ENCODE data around the gene WNK4. TPM values are rescaled to one million over a fixed set of nuclear protein-coding genes. Genes with fewer than 3 reads are reported as not detected.

WNK4 gene
- total RNA-seq, 2 donors from 2014 or later = 32.6 to 54.6 TPM

GRCh38 chr17:42787266-42787665 lies 6.9 kb downstream of the WNK4 start:
- no peak overlapping the region for H3K9ac ChIP-seq (ENCODE audit: low read depth in 2 of 2, low read length in 2 of 2)
- no peak for TF ChIP-seq CTCF (IDR thresholded peaks at IDR 0.05)
- H3K36me3 ChIP-seq = no peaks in the 10 kb centered on the region
- no peaks in the 10 kb centered on the region for H3K9me3 ChIP-seq
- H3K4me3 ChIP-seq = no peak overlapping the region
- no peaks in the 10 kb centered on the region for H3K4me1 ChIP-seq
- intact Hi-C loops (cut with DNase I) = no loop called here
- H3K27ac ChIP-seq = no peak overlapping the region
- no peak for DNase-seq
- peaks cover 6% of the 10 kb centered on the region for H3K27me3 ChIP-seq

- Histone ChIP-seq H3K9ac (ENCODE audit: low read depth in 2 of 2, low read length in 2 of 2) (no peak overlapping the region), H3K4me3 (no peak overlapping the region), H3K36me3 (no peaks in the 10 kb centered on the region), H3K4me1 (peaks cover 6% of the 10 kb centered on the region), H3K9me3 (no peaks in the 10 kb centered on the region), H3K27ac (no peak overlapping the region), H3K27me3 (no peaks in the 10 kb centered on the region)
- DNase-seq = no peak
- intact Hi-C loops (cut with DNase I) = no loop called here
- no peak for TF ChIP-seq CTCF (IDR thresholded peaks at IDR 0.05)
Measured at GRCh38 chr17:42791948-42792347, 11.5 kb downstream of the WNK4 start.

- Histone ChIP-seq H3K4me1 (peaks cover 8% of the 10 kb centered on the region), H3K9ac (ENCODE audit: low read depth in 2 of 2, low read length in 2 of 2) (no peak overlapping the region), H3K9me3 (no peaks in the 10 kb centered on the region), H3K27ac (no peak overlapping the region), H3K4me3 (no peak overlapping the region), H3K27me3 (no peaks in the 10 kb centered on the region), H3K36me3 (no peaks in the 10 kb centered on the region)
- DNase-seq = no peak
- intact Hi-C loops (cut with DNase I) = no loop called here
- no peak for TF ChIP-seq CTCF (IDR thresholded peaks at IDR 0.05)
Measured at GRCh38 chr17:42792545-42792944, 12.1 kb downstream of the WNK4 start.

- Histone ChIP-seq H3K27me3 (no peaks in the 10 kb centered on the region), H3K27ac (no peak overlapping the region), H3K4me3 (no peak overlapping the region), H3K9ac (ENCODE audit: low read depth in 2 of 2, low read length in 2 of 2) (peak overlapping the region; percentile 3 to 59), H3K4me1 (peaks cover 8% of the 10 kb centered on the region), H3K9me3 (no peaks in the 10 kb centered on the region), H3K36me3 (no peaks in the 10 kb centered on the region)
- TF ChIP-seq CTCF (IDR thresholded peaks at IDR 0.05) = no peak
- intact Hi-C loops (cut with DNase I) = no loop called here
- no peak for DNase-seq
Measured at GRCh38 chr17:42795061-42795460, 14.7 kb downstream of the WNK4 start.

- Histone ChIP-seq H3K9ac (ENCODE audit: low read depth in 2 of 2, low read length in 2 of 2) (peak overlapping the region; percentile 3 to 99), H3K27me3 (no peaks in the 10 kb centered on the region), H3K4me3 (no peak overlapping the region), H3K27ac (peak overlapping the region; percentile 74), H3K9me3 (no peaks in the 10 kb centered on the region), H3K36me3 (no peaks in the 10 kb centered on the region), H3K4me1 (peaks cover 8% of the 10 kb centered on the region)
- no peak for TF ChIP-seq CTCF (IDR thresholded peaks at IDR 0.05)
- intact Hi-C loops (cut with DNase I) = no loop called here
- DNase-seq = peak; percentile 62
Measured at GRCh38 chr17:42795465-42795864, 15.1 kb downstream of the WNK4 start.
